ENCODE results near the gene NEK7. TPM values are rescaled to one million over a fixed set of nuclear protein-coding genes. Genes with fewer than 3 reads are reported as not detected.

NEK7 gene
- total and polyA plus RNA-seq, 9 of the 15 experiments (the other 6 are each of a cell fraction or from before 2014, with no cell fraction given): 8.5 to 37.3 (median 27.7) TPM

GRCh38 chr1:198330982-198331615 lies 174.3 kb downstream of the NEK7 start:
- 0% methylated on average over 2 of the region's 2 CpGs for WGBS (ENCODE audit: insufficient coverage, low coverage, missing lambda C conversion rate)

More at GRCh38 chr1:198330982-198331615, 174.3 kb downstream of the NEK7 start:
- ATAC-seq (no peak), FAIRE-seq (no peak), DNase-seq (ENCODE audit: extremely low read depth in 1 of 4, low spot score in 3 of 4) (no peak)
- no peaks in the 10 kb centered on the region for H3K9me1 ChIP-seq (ENCODE audit: control insufficient read depth, insufficient read depth, low read length)
- H4K20me1 ChIP-seq (replicated peaks; ENCODE audit: control insufficient read depth, insufficient read depth, low read length): no peaks in the 10 kb centered on the region
- TF ChIP-seq EP400 (IDR thresholded peaks at IDR 0.05): no peak
- no peak for TF ChIP-seq DMBX1 (CRISPR knock-in tag; IDR thresholded peaks at IDR 0.05; ENCODE audit: borderline replicate concordance)
- no peak for TF ChIP-seq XRCC5 (IDR thresholded peaks at IDR 0.05; ENCODE audit: low read depth, low read length)
- TF ChIP-seq RCOR1 (IDR thresholded peaks at IDR 0.05; ENCODE audit: borderline replicate concordance in 1 of 2, low read depth in 2 of 2, low read length in 2 of 2): no peak
- TF ChIP-seq ASH1L (IDR thresholded peaks at IDR 0.05; ENCODE audit: borderline replicate concordance, low read depth, partially characterized antibody): no peak
- no peak for TF ChIP-seq ZNF696 (CRISPR knock-in tag; conservative IDR thresholded peaks at IDR 0.05)
- TF ChIP-seq, protein P1, sequence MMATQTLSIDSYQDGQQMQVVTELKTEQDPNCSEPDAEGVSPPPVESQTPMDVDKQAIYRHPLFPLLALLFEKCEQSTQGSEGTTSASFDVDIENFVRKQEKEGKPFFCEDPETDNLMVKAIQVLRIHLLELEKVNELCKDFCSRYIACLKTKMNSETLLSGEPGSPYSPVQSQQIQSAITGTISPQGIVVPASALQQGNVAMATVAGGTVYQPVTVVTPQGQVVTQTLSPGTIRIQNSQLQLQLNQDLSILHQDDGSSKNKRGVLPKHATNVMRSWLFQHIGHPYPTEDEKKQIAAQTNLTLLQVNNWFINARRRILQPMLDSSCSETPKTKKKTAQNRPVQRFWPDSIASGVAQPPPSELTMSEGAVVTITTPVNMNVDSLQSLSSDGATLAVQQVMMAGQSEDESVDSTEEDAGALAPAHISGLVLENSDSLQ (IDR thresholded peaks at IDR 0.05): no peak
- TF ChIP-seq, protein P2, sequence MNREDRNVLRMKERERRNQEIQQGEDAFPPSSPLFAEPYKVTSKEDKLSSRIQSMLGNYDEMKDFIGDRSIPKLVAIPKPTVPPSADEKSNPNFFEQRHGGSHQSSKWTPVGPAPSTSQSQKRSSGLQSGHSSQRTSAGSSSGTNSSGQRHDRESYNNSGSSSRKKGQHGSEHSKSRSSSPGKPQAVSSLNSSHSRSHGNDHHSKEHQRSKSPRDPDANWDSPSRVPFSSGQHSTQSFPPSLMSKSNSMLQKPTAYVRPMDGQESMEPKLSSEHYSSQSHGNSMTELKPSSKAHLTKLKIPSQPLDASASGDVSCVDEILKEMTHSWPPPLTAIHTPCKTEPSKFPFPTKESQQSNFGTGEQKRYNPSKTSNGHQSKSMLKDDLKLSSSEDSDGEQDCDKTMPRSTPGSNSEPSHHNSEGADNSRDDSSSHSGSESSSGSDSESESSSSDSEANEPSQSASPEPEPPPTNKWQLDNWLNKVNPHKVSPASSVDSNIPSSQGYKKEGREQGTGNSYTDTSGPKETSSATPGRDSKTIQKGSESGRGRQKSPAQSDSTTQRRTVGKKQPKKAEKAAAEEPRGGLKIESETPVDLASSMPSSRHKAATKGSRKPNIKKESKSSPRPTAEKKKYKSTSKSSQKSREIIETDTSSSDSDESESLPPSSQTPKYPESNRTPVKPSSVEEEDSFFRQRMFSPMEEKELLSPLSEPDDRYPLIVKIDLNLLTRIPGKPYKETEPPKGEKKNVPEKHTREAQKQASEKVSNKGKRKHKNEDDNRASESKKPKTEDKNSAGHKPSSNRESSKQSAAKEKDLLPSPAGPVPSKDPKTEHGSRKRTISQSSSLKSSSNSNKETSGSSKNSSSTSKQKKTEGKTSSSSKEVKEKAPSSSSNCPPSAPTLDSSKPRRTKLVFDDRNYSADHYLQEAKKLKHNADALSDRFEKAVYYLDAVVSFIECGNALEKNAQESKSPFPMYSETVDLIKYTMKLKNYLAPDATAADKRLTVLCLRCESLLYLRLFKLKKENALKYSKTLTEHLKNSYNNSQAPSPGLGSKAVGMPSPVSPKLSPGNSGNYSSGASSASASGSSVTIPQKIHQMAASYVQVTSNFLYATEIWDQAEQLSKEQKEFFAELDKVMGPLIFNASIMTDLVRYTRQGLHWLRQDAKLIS (CRISPR knock-in tag; IDR thresholded peaks at IDR 0.05): no peak
- no peak for TF ChIP-seq ZKSCAN3 (CRISPR knock-in tag; IDR thresholded peaks at IDR 0.05)
- no peak for TF ChIP-seq ZBTB8A (IDR thresholded peaks at IDR 0.05; ENCODE audit: partially characterized antibody)
- no peak for TF ChIP-seq GABPA (tag; conservative IDR thresholded peaks at IDR 0.05; ENCODE audit: low read depth)
- TF ChIP-seq ZNF551 (CRISPR knock-in tag; IDR thresholded peaks at IDR 0.05): no peak
- H3K36me3 ChIP-seq (ENCODE audit: control insufficient read depth, insufficient read depth, low read length): no peaks in the 10 kb centered on the region
- no peak overlapping the region for H3K27ac ChIP-seq (ENCODE audit: extremely low read depth, low read depth, low read length)
- H3K27me3 ChIP-seq (ENCODE audit: control insufficient read depth in 2 of 2, insufficient read depth in 2 of 2, low read length in 2 of 2): peaks cover 5 to 6% of the 10 kb centered on the region in 2 experiments; a peak in 1 of 5 replicates
- H3K9ac ChIP-seq (ENCODE audit: insufficient read depth in 1 of 2, low read depth in 2 of 2, low read length in 2 of 2): no peak overlapping the region
- H3K4me3 ChIP-seq: no peak overlapping the region
- no peaks in the 10 kb centered on the region for H3K4me1 ChIP-seq (replicated peaks in 1 of 2; ENCODE audit: control insufficient read depth in 2 of 2, insufficient read depth in 2 of 2, low read length in 2 of 2)
- POLR2A ChIA-PET: no interaction called here
- no peaks in the 10 kb centered on the region for H3K79me2 ChIP-seq (ENCODE audit: control insufficient read depth, insufficient read depth, low read length)
- H3K9me3 ChIP-seq (replicated peaks; ENCODE audit: control insufficient read depth, insufficient read depth, low read depth, low read length): no peaks in the 10 kb centered on the region
- CTCF ChIA-PET (ENCODE audit: low intra/inter-chr PET ratio): no interaction called here
- no TSS peak for BruUV-seq (replicated peaks)
- intact Hi-C loops (cut with micrococcal nuclease): no loop called here
- no peak overlapping the region for H2AFZ ChIP-seq (ENCODE audit: low read depth, low read length)
- in situ Hi-C loops (cut with MboI): no loop called here
- H3K4me2 ChIP-seq (ENCODE audit: insufficient read depth, low read length): no peak overlapping the region
